GM21515 (cell line): ENCODE results near the gene TMEM178B.
"Not testable (repeated sequence)": the region's sequence is repeated elsewhere in the genome, so short reads cannot be mapped to it uniquely, and the experiment has no call there.

ENCODE experiments used
- ATAC-seq: cut with Tn5 transposase; IDR thresholded peaks from one replicate; pipeline ENCODE4 v1.9.1; 2021; ENCODE audit not compliant: unreplicated experiment

TMEM178B gene

DNA sequence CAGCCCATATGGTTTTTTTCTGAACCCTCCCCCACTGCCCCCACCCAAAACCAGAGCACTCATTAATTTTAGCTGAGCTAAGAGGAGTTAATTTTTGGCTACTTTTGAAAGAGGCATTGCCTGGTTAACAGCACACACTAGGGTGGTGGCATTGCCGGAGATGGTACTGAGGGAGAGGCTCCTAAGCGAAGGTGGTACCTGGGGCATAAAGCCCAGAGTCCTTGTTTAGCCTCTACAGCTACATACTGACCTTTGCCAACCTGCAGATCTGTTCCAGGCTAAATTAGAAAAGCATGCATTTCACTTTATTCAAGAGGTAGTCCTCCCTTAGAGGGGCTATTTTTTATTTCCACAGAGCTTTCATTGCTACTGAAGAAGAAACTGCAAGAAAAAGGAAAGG is 304.5 kb downstream of the TMEM178B start:
- ATAC-seq: no peak

DNA sequence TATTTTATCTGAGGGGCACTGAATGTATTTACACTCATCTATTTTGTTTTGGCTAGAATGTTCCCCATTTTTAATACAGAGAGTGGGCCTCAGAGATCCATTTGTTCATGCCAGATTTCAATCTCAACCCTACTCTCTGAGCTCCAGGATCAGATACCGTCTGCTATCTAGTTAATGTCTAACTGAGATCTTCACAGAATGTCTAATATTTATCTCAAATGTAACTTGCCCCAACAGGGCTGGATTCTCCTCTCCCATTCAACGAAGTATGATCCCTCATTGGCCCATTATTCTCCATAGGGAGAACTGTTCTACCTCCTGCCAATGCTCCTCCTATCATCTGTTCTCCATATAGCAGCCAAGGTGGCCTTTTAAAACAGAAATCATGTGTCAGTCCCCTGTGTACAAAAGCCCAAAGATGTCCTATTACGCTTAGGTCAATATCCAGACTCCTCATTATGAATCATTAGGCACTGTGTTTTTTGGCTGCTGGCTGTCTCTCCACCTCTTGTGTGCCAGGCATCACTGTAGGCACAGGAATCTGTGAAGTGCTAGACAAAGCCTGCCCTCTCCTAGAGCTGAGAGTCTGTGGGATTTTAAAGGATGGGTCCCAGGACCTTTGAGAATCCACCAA is 308.0 kb downstream of the TMEM178B start:
- no peak for ATAC-seq

DNA sequence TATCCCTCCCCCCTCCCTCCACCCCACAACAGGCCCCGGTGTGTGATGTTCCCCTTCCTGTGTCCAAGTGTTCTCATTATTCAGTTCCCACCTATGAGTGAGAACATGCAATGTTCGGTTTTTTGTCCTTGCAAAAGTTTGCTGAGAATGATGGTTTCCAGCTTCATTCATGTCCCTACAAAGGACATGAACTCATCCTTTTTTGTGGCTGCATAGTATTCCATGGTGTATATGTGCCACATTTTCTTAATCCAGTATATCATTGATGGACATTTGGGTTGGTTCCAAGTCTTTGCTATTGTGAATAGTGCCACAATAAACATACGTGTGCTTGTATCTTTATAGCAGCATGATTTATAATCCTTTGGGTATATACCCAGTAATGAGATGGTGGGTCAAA is 309.5 kb downstream of the TMEM178B start:
- ATAC-seq: not testable (repeated sequence)

DNA sequence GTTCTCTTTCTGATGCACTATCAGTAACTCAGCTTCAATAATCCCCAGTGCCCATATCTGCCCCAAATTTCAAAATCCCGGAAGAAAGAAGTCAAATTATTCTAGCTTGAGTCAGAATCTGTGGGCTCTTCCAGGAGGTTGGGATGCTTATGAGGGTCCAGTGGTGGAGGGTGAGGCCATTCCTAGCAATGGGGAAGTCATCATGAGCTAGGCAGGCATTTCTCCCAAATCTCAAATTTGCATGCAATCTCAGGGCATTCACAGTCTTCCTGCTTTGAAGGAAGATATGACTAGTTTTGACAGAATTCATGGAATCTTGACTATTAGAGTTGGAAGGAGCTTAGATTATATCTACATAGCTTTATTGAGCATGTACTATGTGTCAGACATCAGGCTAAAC is 313.0 kb downstream of the TMEM178B start:
- no peak for ATAC-seq

DNA sequence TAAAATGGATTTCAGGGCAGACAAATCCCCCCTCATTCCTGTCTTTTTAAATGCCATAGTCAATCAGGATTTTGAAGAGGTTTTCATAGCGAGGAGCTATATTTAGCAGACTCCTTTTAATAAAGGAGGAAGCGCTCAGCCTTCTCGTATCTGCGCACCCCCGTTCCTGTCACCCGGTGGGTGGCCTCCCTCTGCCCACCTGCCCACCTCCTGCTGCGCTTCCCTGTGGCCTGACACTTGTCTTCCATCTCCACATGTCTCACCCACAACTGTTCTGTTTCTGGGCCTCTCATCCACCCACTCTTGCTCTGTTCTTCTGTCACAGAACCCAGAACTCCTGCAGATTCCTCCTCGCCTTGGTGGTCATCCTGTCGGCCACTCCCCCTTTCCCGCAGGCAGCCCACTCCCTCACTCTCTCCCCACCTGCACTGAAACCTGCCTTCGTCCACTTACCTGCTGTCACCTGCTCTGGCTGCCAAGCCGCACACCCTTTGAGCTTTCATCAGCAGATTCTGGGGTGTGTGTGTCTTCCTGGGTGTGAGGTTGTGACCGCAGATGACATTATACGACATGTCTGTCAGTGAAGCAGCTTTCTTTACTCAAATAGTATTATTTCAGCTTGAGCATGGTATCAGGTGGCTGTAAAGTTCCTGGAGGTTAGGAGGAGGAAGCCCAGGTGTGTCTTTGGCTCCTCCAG is 313.8 kb downstream of the TMEM178B start:
- ATAC-seq: no peak

DNA sequence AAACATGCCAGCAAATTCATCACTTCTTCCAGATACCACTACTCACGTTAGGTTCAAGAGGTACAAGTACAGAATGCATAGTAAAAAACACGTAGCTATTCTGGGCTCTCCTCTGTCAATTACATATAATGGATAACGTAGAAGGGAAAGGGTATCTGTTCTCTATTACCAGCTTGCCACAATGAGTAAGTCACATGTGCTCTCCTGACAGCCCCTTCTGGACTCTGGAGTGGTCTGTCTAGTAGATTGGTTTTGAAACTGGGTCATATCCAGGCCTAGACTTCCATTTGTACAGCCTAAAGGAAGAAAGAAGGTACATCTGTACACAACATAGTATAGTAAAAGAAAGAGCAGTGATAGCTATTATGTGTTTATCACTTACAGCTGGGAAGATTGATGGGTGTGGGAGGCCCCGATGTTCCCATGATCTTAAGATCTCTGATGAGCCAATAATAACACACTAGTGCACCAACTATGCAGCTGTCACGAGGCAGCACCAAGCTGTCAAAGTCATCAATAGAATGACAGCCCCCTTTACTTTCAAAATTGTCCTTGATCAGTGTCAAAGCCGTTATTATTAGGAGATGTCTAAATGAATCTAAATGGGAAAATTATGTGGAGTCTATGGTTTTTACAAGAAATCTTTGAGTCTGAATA is 315.4 kb downstream of the TMEM178B start:
- ATAC-seq: no peak

DNA sequence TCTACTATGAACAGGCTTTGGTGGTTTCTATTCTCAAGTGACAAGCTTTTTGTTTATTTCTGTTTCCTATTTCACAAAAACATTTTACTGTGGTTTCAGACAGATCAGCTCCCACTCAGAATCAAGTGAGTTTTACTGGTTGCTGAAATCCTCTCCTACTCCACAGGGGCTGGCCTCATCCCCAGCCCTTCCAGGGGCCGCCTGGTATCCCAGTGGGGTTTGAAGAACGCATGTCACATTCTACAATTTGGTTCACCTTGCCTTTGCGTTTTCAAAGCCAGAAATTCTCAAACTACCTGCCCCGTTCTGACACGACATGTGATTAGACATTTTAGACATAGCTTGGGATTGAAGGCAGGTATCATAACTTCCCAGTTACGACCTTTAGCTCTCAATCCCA is 316.5 kb downstream of the TMEM178B start:
- no peak for ATAC-seq

DNA sequence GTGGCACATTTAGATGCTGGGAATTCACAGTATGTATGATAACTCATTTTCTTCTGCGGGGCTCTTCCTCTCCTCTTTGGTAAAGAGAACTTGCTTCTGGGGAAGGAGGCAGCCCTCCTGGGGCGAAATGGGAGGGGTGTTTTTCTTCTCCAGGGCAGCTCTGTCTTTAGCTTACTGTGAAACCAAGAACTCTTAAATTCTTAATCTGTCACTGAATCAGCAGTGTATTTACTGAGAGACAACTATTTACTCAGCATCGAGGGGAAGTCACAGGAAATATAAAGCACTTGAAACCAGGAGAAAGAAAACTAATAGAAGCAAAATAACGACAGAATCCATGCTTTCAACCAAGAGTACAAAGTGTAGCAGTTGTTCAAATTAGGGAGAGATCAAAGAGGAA is 319.2 kb downstream of the TMEM178B start:
- no peak for ATAC-seq

DNA sequence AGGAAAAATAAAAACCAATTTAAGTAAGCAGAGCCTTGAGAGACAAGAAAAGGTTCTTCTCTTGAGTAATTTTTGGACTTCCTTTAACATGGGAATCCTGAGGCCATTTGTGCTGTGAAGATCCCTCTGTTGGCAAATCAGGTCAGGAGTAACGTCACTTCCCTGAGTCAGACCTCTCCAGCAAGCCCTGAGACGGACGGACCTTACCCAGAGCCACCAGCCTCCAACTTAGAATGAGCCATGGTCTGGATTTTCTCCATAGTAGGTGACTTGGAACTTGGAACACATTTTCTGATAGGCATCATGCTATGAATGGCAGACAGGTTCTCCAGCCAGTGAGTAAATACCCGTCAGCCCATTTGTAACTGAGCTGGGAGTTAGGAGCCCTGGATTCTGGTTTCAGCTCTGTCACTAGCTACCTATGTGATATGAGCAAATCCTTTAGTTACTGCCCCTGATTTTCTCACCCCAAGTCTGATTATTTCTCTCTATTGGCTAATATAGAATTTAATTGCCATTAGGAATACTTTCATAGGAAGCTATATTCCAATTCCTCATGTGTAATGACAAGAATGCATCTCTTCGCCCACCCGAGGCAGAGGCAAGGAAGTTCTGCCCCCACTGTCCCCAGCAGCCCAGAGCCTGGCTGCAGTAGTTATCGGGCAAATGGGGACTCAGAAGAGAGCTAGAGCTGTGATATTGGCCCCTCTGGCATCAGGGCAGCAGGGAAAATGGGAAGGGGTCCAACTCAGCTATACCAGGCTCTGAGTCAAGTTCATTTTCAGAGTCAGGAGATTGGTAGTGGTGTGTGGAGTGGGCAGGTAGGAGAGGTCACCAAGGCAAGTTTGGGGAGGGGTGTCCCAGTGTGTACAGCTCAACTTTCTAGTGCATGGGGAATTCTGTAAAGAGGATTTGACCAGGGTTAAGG is 323.6 kb downstream of the TMEM178B start:
- ATAC-seq: no peak

DNA sequence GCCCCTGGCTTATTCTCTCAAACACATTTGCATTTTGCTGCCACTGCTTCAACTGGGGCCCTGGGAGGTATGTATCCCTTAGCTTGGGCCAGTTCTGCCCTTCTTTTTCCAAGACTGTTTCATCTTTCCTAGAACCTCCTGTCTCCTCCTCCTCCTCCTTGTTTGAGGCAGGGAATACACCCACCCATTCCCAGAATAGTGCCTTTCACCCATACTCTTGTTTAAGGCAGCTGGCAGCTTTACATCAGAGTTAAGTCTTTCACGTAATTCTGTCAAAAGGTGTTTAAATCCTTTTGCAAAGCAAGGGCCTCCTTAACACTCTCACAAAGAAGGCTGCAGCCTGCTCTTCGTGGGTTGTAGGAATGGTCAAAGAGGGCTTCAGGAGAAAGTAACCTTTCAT is 326.5 kb downstream of the TMEM178B start:
- no peak for ATAC-seq

DNA sequence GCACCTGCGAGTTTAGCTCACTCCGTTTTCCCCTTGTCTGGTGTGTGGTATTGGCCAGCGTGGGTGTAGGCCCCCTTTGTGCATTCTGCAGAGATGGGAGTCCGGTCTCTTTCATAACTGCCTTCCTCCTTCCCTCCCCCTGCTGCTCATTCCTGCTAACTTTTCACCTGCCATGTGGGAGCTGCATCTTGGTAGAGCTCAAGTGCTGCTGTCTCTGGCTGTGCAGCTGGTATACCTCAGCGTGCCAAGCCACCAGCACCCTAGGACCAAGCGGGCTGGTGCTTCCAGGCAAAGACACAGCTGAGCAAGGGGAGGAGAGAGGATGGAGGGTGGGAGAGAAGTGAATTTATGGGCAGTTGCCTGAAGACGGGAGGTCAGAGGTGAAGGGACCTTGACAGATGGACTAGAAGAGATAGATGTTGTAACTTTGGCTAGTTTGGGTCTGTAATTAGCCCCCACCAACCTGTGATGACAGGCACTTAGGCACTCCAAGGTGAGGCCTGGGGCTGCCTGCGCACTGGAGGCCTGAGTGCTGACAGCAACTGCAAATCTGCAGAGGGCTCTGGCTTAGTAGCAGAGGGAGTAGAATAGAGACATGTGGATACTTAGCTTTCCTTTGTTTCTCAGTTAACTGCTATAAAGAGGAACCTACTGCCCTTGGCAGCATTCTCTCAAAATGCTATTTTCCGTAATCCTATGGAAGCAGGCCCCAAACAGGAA is 328.6 kb downstream of the TMEM178B start:
- ATAC-seq: no peak

DNA sequence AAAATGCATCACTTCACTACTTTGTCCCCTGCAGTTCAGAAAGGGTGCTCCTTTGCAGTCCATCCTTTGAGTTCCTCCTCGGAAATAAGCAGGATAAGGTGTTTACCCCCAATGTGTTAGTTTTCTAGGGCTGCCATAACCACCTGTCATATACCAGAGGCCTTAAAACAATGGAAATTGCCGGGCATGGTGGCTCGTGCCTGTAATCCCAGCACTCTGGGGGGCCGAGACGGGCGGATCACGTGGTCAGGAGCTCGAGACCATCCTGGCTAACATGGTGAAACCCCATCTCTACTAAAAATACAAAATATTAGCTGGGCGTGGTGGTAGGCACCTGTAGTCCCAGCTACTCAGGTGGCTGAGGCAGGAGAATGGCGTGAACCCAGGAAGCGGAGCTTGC is 330.0 kb downstream of the TMEM178B start:
- not testable (repeated sequence) for ATAC-seq

DNA sequence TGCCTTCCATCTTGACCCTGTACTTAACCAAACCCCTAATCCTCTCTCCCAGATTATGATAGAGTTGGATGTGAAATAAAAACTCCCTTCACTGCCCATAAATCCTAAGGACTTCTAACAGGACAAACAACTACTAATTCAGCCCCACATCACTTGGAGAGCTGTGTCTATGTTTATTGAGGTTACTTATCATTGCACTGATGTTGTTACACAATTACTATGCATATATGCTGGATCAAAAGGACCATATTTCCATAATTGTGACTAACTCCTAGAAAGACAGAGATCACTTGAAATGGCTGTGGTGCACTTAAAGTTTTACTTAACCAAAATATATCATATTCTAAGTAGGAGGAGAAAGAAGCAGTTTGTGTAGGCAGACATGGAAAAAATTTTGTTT is 332.5 kb downstream of the TMEM178B start:
- no peak for ATAC-seq

DNA sequence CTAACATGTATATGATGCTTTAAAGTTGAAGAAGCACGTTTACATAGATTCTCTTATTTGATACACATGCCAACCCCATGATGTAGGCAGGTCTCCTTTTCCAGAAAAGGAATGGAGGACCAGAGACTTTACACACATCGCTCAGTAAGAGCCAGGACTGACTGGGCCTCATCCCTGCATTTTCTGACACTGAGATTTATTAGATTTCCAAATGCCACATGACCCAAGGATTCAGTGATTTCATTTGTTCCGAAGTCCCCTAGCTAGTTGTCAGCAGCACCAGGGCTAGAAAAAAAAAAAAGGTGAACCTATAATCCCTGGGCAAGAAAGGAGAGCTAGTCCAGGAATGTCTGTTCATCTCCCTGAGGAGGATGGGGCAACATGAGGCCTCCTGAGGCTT is 334.0 kb downstream of the TMEM178B start:
- no peak for ATAC-seq

DNA sequence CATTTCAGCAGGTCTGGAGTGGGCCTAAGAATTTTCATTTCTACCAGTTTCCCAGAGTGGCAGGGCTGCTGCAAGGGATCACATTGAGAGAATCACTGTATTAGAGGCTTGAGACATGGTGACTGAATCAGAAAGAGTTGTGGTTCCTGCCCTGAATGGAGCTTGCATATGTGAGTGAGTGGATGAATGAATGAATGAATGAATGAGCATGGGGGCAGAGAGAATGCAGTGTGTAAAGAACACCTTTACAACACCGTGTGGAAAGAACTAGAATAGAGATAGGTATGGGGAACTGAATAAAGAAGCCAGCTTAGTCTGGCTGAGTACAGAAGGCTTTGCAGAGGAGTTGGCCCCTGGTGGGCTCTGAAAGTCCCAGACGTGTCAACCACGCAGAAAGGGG is 334.6 kb downstream of the TMEM178B start:
- no peak for ATAC-seq

DNA sequence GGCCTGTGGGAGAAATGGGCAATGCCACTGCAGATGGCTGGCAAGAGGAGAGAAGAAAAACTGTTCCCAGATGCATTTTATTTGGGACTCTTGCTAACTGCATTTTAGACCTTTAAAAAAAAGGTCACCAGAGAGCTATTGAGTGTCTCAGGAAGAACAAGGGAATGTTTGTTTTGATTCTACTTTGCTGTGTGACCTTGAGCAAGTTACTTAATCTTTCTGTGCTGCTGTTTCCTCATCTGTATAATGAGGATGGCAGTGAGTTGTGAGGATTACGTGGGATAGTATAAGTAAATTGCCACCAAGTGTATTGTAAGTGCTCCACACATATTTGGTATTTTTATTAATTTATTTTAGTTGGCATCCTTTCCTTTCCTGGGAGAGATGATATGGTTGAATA is 335.4 kb downstream of the TMEM178B start:
- no peak for ATAC-seq

DNA sequence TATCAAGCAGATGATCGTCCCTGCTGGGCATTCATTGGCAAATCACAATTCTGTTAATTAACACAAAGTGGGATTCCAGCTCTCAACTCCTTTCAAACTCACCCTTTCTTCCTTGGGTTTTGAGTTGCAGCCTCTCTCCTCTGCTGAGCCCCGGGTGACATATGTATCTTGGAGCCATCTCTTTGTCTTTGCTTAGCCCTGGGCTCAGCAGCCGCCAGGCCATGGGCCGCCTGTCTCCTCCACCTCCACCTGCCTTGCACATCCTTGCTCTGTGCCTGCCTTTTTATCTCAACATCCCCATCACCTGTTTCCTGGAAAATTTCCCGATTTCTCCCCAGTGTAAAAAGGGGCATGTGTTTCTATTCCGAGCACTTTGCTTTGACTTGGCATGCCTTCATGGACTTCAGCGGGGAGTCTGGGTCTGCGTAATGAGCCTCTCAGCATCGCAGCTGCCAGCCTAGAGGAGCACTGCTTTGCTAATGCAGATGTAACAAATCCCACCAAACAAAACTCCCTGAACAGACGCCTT is 336.0 kb downstream of the TMEM178B start:
- ATAC-seq: no peak

DNA sequence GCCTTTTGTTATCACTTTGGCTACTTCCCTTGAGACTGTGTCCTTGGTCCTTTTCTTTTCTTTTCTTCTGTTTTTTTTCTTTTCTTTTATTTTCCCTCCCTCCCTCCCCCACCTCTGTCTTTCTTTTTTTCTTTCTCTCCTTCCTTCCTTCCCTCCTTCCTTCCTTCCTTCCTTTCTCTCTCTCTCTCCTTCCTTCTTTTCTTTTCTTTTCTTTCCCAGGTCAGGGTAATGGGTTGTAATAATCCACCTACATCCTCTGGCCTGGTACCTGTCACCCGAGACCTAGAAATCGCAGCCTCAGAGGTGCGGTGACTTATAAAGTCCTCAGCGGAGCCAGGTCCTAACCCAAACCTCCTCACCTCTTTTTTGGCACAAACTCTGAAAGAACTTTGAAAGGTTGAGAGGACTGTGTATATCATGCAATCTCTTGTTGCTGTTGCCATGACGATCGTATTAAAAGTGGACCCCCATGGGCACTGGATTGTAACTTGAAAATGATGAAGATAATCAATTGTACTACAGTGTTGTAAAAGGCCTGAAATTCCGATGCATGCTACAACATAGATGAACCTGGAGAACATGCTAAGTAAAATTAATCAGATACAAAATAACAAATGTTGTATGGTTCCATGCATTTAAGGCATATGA is 336.6 kb downstream of the TMEM178B start:
- no peak for ATAC-seq

DNA sequence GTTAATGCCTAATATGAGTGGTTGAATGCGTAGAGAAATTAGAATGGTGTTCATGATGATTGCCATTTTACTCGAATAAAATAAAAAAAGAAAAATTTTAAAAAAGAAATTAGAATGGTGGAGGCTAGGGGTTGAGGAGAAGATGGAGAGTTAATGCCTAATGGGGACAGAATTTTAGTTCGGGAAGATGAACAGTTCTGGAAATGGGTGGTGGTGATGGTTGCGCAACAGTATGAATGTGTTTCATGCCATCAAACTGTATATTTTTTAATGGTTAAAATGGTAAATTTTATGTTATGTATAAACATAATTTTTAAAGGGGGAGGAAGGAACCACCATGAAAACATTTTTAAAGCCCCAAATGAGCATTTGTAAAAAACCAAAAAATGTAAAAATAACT is 337.3 kb downstream of the TMEM178B start:
- ATAC-seq: no peak

DNA sequence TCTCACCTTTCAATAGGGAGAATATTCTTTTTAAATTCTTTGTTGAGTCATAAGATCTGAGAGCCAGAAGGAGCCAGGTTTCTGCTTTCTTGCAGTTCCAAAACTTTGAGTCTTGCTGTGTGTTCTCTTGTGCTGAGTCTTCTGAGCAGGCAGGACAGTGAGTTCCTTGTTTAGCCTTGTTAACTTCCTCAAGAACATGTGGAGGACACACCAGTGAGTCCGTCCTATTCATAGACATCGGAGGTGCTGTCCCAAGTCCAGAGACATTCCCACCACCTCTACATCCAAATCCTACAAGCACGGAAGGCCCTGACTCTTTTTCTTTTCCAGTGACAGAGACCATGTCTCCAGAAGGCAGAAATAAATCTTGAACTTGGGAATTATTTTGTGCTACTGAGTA is 342.1 kb downstream of the TMEM178B start:
- ATAC-seq: no peak
